H1 (cell line): ENCODE data around the gene MYO16. TPM values are rescaled to one million over a fixed set of nuclear protein-coding genes. Genes with fewer than 3 reads are reported as not detected.

Source experiments
- CTCF ChIA-PET: fragments of 300-600 bp; sonication (Branson Sonifier 250); formaldehyde crosslinking; loops from one replicate; lab custom pipeline; 2021; ENCODE audit not compliant: partially characterized antibody; lab: Charles Lee
- POLR2A ChIA-PET: fragments of 300-600 bp; sonication (Branson Sonifier 250); formaldehyde crosslinking; loops from one replicate; lab custom pipeline; 2021; ENCODE audit warnings: inconsistent platforms; ENCODE audit not compliant: partially characterized antibody; lab: Charles Lee
- DNase-seq, 2 experiments: peaks; one replicate each; pipeline versions ENCODE4 v3.0.0 to v3.0.0-alpha.2; 2010 to 2022; ENCODE audit warnings: low spot score in 2 of 2, low read depth in 1 of 2, mixed read lengths in 1 of 2
- FAIRE-seq: peaks from 2 replicates; lab custom pipeline; 2011; peaks lifted over from hg19 to GRCh38; lab: Jason Lieb, UNC
- H2AFZ ChIP-seq: 2 replicates; pipeline ENCODE4 v1.8.1; 2012; ENCODE audit warnings: low read length, inconsistent platforms
- H2AK5ac ChIP-seq: 2 replicates; pipeline ENCODE4 v1.6.1; 2013; ENCODE audit warnings: low read depth, low read length
- H2BK120ac ChIP-seq: replicated peaks from 2 replicates; pipeline ENCODE3; 2013; ENCODE audit warnings: low read depth, low read length, inconsistent platforms
- H2BK12ac ChIP-seq: 2 replicates; pipeline ENCODE4 v1.6.1; 2013; ENCODE audit warnings: low read depth, low read length
- H2BK15ac ChIP-seq: 2 replicates; pipeline ENCODE4 v1.6.1; 2013; ENCODE audit warnings: low read length
- H2BK20ac ChIP-seq: 2 replicates; pipeline ENCODE4 v1.6.1; 2013; ENCODE audit warnings: low read length
- H2BK5ac ChIP-seq: 2 replicates; pipeline ENCODE4 v1.6.1; 2013; ENCODE audit warnings: low read depth, low read length
- H3K14ac ChIP-seq: 2 replicates; pipeline ENCODE4 v1.6.1; 2013; ENCODE audit warnings: inconsistent platforms; ENCODE audit not compliant: insufficient read length
- H3K18ac ChIP-seq: 2 replicates; pipeline ENCODE4 v1.6.1; 2013; ENCODE audit warnings: low read length; ENCODE audit errors: extremely low read depth
- H3K23ac ChIP-seq: 2 replicates; pipeline ENCODE4 v1.6.1; 2013; ENCODE audit warnings: inconsistent platforms; ENCODE audit not compliant: insufficient read length
- H3K23me2 ChIP-seq: 2 replicates; pipeline ENCODE4 v1.6.1; 2013; ENCODE audit warnings: low read depth, low read length
- H3K27ac ChIP-seq: 2 replicates; pipeline ENCODE4 v1.6.1; 2011; ENCODE audit warnings: low read depth, low read length, inconsistent platforms
- H3K27me3 ChIP-seq, 4 experiments: replicated peaks in 1 of 4; 1 replicate in 1 of 4; 2 replicates in 3 of 4; pipeline versions ENCODE4 v1.6.1 to v1.8.1; 2011 to 2013; ENCODE audit warnings: low read length in 3 of 4, mild to moderate bottlenecking in 3 of 4, inconsistent platforms in 2 of 4, mixed read lengths in 2 of 4, moderate library complexity in 1 of 4; ENCODE audit not compliant: control insufficient read depth in 3 of 4, insufficient read depth in 3 of 4; ENCODE audit errors: extremely low read depth in 1 of 4
- H3K36me3 ChIP-seq, 4 experiments: 2 replicates each; pipeline versions ENCODE4 v1.6.1 to v1.8.1; 2011 to 2013; ENCODE audit warnings: mild to moderate bottlenecking in 4 of 4, low read length in 3 of 4, moderate library complexity in 2 of 4, control low read depth in 1 of 4, inconsistent platforms in 1 of 4; ENCODE audit not compliant: insufficient read depth in 4 of 4, control insufficient read depth in 2 of 4
- H3K4ac ChIP-seq: replicated peaks from 2 replicates; pipeline ENCODE3; 2013; ENCODE audit warnings: low read length, low read depth, mixed read lengths, inconsistent platforms; ENCODE audit not compliant: insufficient read length
- H3K4me1 ChIP-seq, 4 experiments: replicated peaks in 1 of 4; 1 replicate in 1 of 4; 2 replicates in 3 of 4; pipeline versions ENCODE4 v1.6.1 to v1.8.1; 2011 to 2013; ENCODE audit warnings: low read length in 3 of 4, inconsistent platforms in 2 of 4, mixed read lengths in 1 of 4; ENCODE audit not compliant: insufficient read depth in 4 of 4, control insufficient read depth in 3 of 4
- H3K4me2 ChIP-seq, 2 experiments: 2 replicates each; pipeline versions ENCODE4 v1.6.1 to v1.8.1; 2011 to 2013; ENCODE audit warnings: low read depth in 2 of 2, low read length in 2 of 2, control low read depth in 1 of 2, inconsistent platforms in 1 of 2, mild to moderate bottlenecking in 1 of 2; ENCODE audit not compliant: insufficient read depth in 1 of 2
- H3K4me3 ChIP-seq, 4 experiments: fragments of 200-600, 300-600 bp in 1 of 4; sonication (generic), shearing (Covaris generic), sonication (Bioruptor Twin) in 1 of 4; 2 replicates each; pipeline versions ENCODE4 v1.5.1 to v1.8.1; 2011 to 2016; ENCODE audit warnings: low read length in 4 of 4, low read depth in 3 of 4, control low read depth in 2 of 4, inconsistent platforms in 2 of 4, mild to moderate bottlenecking in 2 of 4, mixed read lengths in 1 of 4, moderate library complexity in 1 of 4; ENCODE audit not compliant: insufficient read depth in 2 of 4; ENCODE audit errors: extremely low read depth in 1 of 4
- H3K56ac ChIP-seq: replicated peaks from 2 replicates; pipeline ENCODE3; 2013; ENCODE audit warnings: low read depth, mild to moderate bottlenecking, mixed read lengths, low read length, inconsistent platforms; ENCODE audit not compliant: insufficient read length
- H3K79me1 ChIP-seq: 2 replicates; pipeline ENCODE4 v1.6.1; 2013; ENCODE audit warnings: low read depth, low read length, control low read depth
- H3K79me2 ChIP-seq, 2 experiments: 2 replicates each; pipeline versions ENCODE4 v1.6.1 to v1.8.1; 2012 to 2013; ENCODE audit warnings: low read length in 2 of 2, mild to moderate bottlenecking in 2 of 2, inconsistent platforms in 1 of 2; ENCODE audit not compliant: insufficient read depth in 2 of 2, control insufficient read depth in 1 of 2
- H3K9ac ChIP-seq, 4 experiments: replicated peaks in 1 of 4; 1 replicate in 1 of 4; 2 replicates in 3 of 4; pipeline versions ENCODE4 v1.6.1 to v1.8.1; 2011 to 2013; ENCODE audit warnings: low read depth in 3 of 4, low read length in 3 of 4, control low read depth in 2 of 4, mild to moderate bottlenecking in 2 of 4, moderate library complexity in 2 of 4, inconsistent platforms in 1 of 4; ENCODE audit errors: extremely low read depth in 1 of 4
- H3K9me3 ChIP-seq, 2 experiments: 2 replicates each; pipeline versions ENCODE4 v1.6.1 to v1.8.1; 2012 to 2013; ENCODE audit warnings: mild to moderate bottlenecking in 2 of 2, moderate library complexity in 2 of 2, control low read depth in 1 of 2, inconsistent platforms in 1 of 2, low read depth in 1 of 2, low read length in 1 of 2, mixed read lengths in 1 of 2; ENCODE audit not compliant: insufficient read depth in 2 of 2
- H4K20me1 ChIP-seq, 2 experiments: replicated peaks in 1 of 2; 2 replicates each; pipeline versions ENCODE3 to v1.8.1; 2011 to 2013; ENCODE audit warnings: inconsistent platforms in 2 of 2, low read length in 2 of 2, mild to moderate bottlenecking in 1 of 2; ENCODE audit not compliant: insufficient read depth in 2 of 2, control insufficient read depth in 1 of 2
- H4K5ac ChIP-seq: 2 replicates; pipeline ENCODE4 v1.6.1; 2013; ENCODE audit warnings: low read length, low read depth, mixed read lengths, inconsistent platforms; ENCODE audit not compliant: insufficient read length
- H4K8ac ChIP-seq: 2 replicates; pipeline ENCODE4 v1.8.0; 2013; ENCODE audit warnings: mild to moderate bottlenecking, moderate library complexity, low read length, inconsistent platforms; ENCODE audit not compliant: insufficient read depth; ENCODE audit errors: extremely low read depth
- H4K91ac ChIP-seq: replicated peaks from 2 replicates; pipeline ENCODE3; 2013; ENCODE audit warnings: low read length, mixed read lengths, inconsistent platforms; ENCODE audit not compliant: insufficient read length
- HDAC2 ChIP-seq, 2 experiments: fragments of 300-600 bp in 1 of 2; sonication (generic) in 1 of 2; IDR thresholded peaks; 2 replicates each; pipeline ENCODE4 v1.6.1; 2011 to 2012; ENCODE audit warnings: low read depth in 2 of 2, low read length in 2 of 2, mild to moderate bottlenecking in 2 of 2, moderate library complexity in 2 of 2, borderline replicate concordance in 1 of 2, inconsistent platforms in 1 of 2
- RAD21 ChIP-seq, 2 experiments: IDR thresholded peaks in 1 of 2; conservative IDR thresholded peaks in 1 of 2; 2 replicates each; pipeline ENCODE4 v1.6.1; 2011; ENCODE audit warnings: low read depth in 2 of 2, low read length in 2 of 2, improper control_type of control experiment in 1 of 2, inconsistent platforms in 1 of 2, mild to moderate bottlenecking in 1 of 2, moderate library complexity in 1 of 2
- WGBS, 2 experiments: shearing (Covaris generic) in 1 of 2; methylation state at CpG; one replicate each; pipeline versions ENCODE4 v1.1.6 to v1.1.7; 2013 to 2015; ENCODE audit warnings: low lambda C conversion rate in 2 of 2, mixed read lengths in 2 of 2, inconsistent platforms in 1 of 2, low coverage in 1 of 2, missing lambda C conversion rate in 1 of 2; ENCODE audit not compliant: insufficient replicate concordance in 2 of 2, insufficient coverage in 1 of 2, insufficient read length in 1 of 2; ENCODE audit errors: extremely low coverage in 1 of 2, missing lambda C conversion rate in 1 of 2; 5-methylcytosine and 5-hydroxymethylcytosine counted together
- polyA plus RNA-seq, 7 experiments: library from polyadenylated mRNA; depleted of rRNA in 3 of 7; stranded (reverse) in 5 of 7; unstranded in 2 of 7; fragments of >200 nt in 5 of 7; fragments of 200-250 nt in 2 of 7; gene quantifications; 1 replicate in 5 of 7; 2 replicates in 1 of 7; 4 replicates in 1 of 7; pipeline versions ENCODE4 v1.2.1 to v1.2.3, GENCODE V29; 2011 to 2013; ENCODE audit warnings: missing spikeins in 2 of 7, mixed read lengths in 2 of 7
- total RNA-seq: library from RNA; stranded (reverse); fragmentation: NEBNext Ultra II Directional; extraction: Animal tissue kit (Norgen Biotek cat#: 25700); gene quantifications from 2 replicates; pipeline ENCODE4 v1.2.1, GENCODE V29; 2021
- TF ChIP-seq, protein P1 (sequence below), 3 experiments: IDR thresholded peaks; 1 replicate in 2 of 3; 2 replicates in 1 of 3; pipeline versions ENCODE4 v1.5.1 to v1.6.1; 2011; ENCODE audit warnings: low read length in 3 of 3, mild to moderate bottlenecking in 3 of 3, inconsistent platforms in 2 of 3, low read depth in 1 of 3, moderate library complexity in 1 of 3; ENCODE audit not compliant: insufficient read depth in 1 of 3; ENCODE audit errors: control extremely low read depth in 1 of 3

MYO16 gene
- total and polyA plus RNA-seq, 2 of the 8 experiments (the other 6 are each of a cell fraction or from before 2014, with no cell fraction given) = 0.02 to 0.22 TPM

- Histone ChIP-seq H4K91ac (no peak overlapping the region), H3K4me3 (no peak overlapping the region), H3K27me3 (no peaks in the 10 kb centered on the region), H2BK20ac (no peak overlapping the region), H2AFZ (no peak overlapping the region), H3K23me2 (no peaks in the 10 kb centered on the region), H3K9ac (no peak overlapping the region), H2BK15ac (no peak overlapping the region), H3K27ac (no peak overlapping the region), H3K79me2 (no peaks in the 10 kb centered on the region), H3K9me3 (no peaks in the 10 kb centered on the region), H3K23ac (no peak overlapping the region), H3K18ac (no peak overlapping the region), H3K56ac (no peak overlapping the region), H2BK12ac (no peak overlapping the region), H2AK5ac (no peak overlapping the region), H3K79me1 (no peaks in the 10 kb centered on the region), H4K20me1 (no peaks in the 10 kb centered on the region), H3K14ac (no peak overlapping the region), H3K36me3 (no peaks in the 10 kb centered on the region), H4K5ac (no peak overlapping the region), H3K4me1 (peaks cover 0 to 3% (median 0%) of the 10 kb centered on the region in 4 experiments; a peak in 1 of 7 replicates), H3K4ac (no peak overlapping the region), H2BK120ac (no peak overlapping the region), H3K4me2 (no peak overlapping the region), H4K8ac (no peak overlapping the region), H2BK5ac (no peak overlapping the region)
- POLR2A ChIA-PET = no interaction called here
- WGBS, 2 experiments = 96% methylated on average over 12 of the region's 12 CpGs; no CpG with 5 or more reads in 1 of the 2 experiments
- no peak for DNase-seq
- TF ChIP-seq RAD21 (IDR thresholded peaks at IDR 0.05 in 1 of 2, conservative IDR thresholded peaks at IDR 0.05 in 1 of 2; ENCODE audit: low read depth in 2 of 2, low read length in 2 of 2) = peak in 1 of 2 experiments; percentile 17; a peak in 2 of 4 replicates
- TF ChIP-seq, protein P1, sequence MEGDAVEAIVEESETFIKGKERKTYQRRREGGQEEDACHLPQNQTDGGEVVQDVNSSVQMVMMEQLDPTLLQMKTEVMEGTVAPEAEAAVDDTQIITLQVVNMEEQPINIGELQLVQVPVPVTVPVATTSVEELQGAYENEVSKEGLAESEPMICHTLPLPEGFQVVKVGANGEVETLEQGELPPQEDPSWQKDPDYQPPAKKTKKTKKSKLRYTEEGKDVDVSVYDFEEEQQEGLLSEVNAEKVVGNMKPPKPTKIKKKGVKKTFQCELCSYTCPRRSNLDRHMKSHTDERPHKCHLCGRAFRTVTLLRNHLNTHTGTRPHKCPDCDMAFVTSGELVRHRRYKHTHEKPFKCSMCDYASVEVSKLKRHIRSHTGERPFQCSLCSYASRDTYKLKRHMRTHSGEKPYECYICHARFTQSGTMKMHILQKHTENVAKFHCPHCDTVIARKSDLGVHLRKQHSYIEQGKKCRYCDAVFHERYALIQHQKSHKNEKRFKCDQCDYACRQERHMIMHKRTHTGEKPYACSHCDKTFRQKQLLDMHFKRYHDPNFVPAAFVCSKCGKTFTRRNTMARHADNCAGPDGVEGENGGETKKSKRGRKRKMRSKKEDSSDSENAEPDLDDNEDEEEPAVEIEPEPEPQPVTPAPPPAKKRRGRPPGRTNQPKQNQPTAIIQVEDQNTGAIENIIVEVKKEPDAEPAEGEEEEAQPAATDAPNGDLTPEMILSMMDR (IDR thresholded peaks at IDR 0.05; ENCODE audit: control extremely low read depth in 1 of 3, insufficient read depth in 1 of 3, low read depth in 1 of 3, low read length in 3 of 3) = peak in 1 of 3 experiments; percentile 8; a peak in 1 of 4 replicates
- TF ChIP-seq HDAC2 (IDR thresholded peaks at IDR 0.05; ENCODE audit: borderline replicate concordance in 1 of 2, low read depth in 2 of 2, low read length in 2 of 2) = no peak
- CTCF ChIA-PET = interaction anchor here (0.8 to 4.3 kb wide), 5 partner anchors 8 to 246 kb away, joined by 3 to 25 read pairs (median 3); no protein-coding TSS in a partner anchor
- no peak for FAIRE-seq
Measured at GRCh38 chr13:109207622-109208021, 578.2 kb downstream of the MYO16 start.
